ENCODE results near the gene PRCD.
A peak's percentile ranks its signal among the peaks of the same experiment; 100 is the strongest.

DNA sequence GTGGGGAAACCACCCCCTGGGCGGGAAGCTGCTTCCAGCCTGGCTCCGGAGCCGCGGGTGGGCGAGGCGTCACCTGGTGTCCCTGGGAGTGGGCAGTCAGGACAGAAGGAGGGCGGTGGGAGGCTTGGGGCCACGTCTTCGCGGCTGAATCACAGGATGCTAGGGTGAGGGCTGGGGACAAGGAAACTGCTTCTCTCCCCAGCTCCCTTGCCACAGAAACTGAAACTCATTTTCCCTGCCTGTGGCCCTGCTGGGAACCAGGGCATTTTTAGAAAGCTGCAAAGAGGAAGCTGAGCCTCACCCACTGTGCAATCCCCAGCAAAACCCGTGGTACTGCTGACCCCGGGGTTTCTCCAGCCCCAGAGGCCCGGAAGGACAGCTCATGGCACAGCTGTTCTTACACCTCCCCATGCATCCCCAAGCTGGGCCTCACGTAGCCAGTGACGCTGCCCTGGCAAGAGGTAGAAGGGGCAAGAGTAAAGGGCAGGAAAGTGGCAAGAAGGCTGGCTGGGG is 46.8 kb upstream of the PRCD start:
- TF ChIP-seq, protein P1, sequence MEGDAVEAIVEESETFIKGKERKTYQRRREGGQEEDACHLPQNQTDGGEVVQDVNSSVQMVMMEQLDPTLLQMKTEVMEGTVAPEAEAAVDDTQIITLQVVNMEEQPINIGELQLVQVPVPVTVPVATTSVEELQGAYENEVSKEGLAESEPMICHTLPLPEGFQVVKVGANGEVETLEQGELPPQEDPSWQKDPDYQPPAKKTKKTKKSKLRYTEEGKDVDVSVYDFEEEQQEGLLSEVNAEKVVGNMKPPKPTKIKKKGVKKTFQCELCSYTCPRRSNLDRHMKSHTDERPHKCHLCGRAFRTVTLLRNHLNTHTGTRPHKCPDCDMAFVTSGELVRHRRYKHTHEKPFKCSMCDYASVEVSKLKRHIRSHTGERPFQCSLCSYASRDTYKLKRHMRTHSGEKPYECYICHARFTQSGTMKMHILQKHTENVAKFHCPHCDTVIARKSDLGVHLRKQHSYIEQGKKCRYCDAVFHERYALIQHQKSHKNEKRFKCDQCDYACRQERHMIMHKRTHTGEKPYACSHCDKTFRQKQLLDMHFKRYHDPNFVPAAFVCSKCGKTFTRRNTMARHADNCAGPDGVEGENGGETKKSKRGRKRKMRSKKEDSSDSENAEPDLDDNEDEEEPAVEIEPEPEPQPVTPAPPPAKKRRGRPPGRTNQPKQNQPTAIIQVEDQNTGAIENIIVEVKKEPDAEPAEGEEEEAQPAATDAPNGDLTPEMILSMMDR (IDR thresholded peaks at IDR 0.05), result no peak
- peak in 1 of 2 donors; percentile 9 for TF ChIP-seq POLR2A (IDR thresholded peaks at IDR 0.05)
